NT2/D1 (cell line): ENCODE measurements around the gene TMEM258.

Experiments
- SUZ12 ChIP-seq: IDR thresholded peaks from 2 replicates; pipeline ENCODE4 v1.6.1; 2011; ENCODE audit not compliant: insufficient read length, insufficient read depth; ENCODE audit errors: extremely low read depth
- YY1 ChIP-seq: IDR thresholded peaks from 2 replicates; pipeline ENCODE4 v1.6.1; 2011; ENCODE audit not compliant: insufficient read length, insufficient read depth
- ZNF274 ChIP-seq: IDR thresholded peaks from 2 replicates; pipeline ENCODE4 v1.6.1; 2011; ENCODE audit warnings: mild to moderate bottlenecking, low read depth, low read length

DNA sequence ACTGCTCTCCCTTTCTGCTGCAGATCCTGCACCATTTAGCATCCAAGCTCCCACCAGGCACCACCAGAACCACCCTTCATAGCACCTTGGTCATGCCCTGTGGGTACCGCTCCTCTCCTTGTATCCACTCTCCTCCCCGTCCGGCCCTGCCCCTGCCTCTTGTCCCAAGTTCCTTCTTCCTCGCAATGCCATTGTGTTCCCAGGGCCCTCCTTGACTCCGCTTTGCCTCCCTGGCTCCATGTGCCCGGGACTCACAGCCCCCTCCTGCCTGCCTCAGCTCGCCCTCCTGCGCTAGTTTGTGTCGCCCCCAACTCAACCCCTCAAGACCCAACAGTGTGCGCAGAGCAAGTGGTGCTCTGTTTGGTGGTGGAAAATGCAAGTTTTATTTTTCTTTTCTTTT is 46.5 kb upstream of the TMEM258 start:
- no peak for TF ChIP-seq YY1
- TF ChIP-seq ZNF274 = no peak
- TF ChIP-seq SUZ12 = no peak
